Esophagus muscularis mucosa (tissue), 4 donors: ENCODE data around the gene SUSD6. TPM values are rescaled to one million over a fixed set of nuclear protein-coding genes. Genes with fewer than 3 reads are reported as not detected.

Experiments used
- DNase-seq: peaks from one replicate; pipeline ENCODE4 v3.0.0-alpha.2; 2017; ENCODE audit errors: extremely low spot score
- H3K27ac ChIP-seq, 4 donors: fragments of 200-600 bp; sonication (generic); replicated peaks in 1 of 4; 1 replicate in 3 of 4; 2 replicates in 1 of 4; pipeline ENCODE4 v1.5.1; 2016 to 2019; ENCODE audit warnings: mild to moderate bottlenecking in 1 of 4
- H3K27me3 ChIP-seq, 4 donors: fragments of 200-600 bp; sonication (generic); one replicate each; pipeline versions ENCODE4 v1.5.1 to v1.6.0; 2016 to 2019
- H3K36me3 ChIP-seq, 4 donors: fragments of 200-600 bp; sonication (generic); one replicate each; pipeline ENCODE4 v1.5.1; 2016 to 2019
- H3K4me1 ChIP-seq, 4 donors: fragments of 200-600 bp; sonication (generic); one replicate each; pipeline ENCODE4 v1.5.1; 2016 to 2019
- H3K4me3 ChIP-seq, 4 donors: fragments of 200-600 bp; sonication (generic); 1 replicate in 2 of 4; 2 replicates in 2 of 4; pipeline ENCODE4 v1.5.1; 2016 to 2019; ENCODE audit warnings: mild to moderate bottlenecking in 4 of 4, moderate library complexity in 1 of 4
- H3K9me3 ChIP-seq, 4 donors: fragments of 200-600 bp; sonication (generic); 1 replicate in 3 of 4; 2 replicates in 1 of 4; pipeline ENCODE4 v1.5.1; 2016 to 2019
- CTCF ChIP-seq, 3 experiments: fragments of 200-600 bp in 2 of 3; fragments of 450-650 bp in 1 of 3; sonication (generic) in 2 of 3; IDR thresholded peaks; one replicate each; pipeline ENCODE4 v1.5.1; 2017 to 2019; ENCODE audit warnings: antibody characterized with exemption in 3 of 3, mild to moderate bottlenecking in 2 of 3, moderate library complexity in 1 of 3
- EP300 ChIP-seq: sonication (generic); formaldehyde crosslinking; IDR thresholded peaks from one replicate; pipeline ENCODE4 v1.6.1; 2017; ENCODE audit warnings: antibody characterized with exemption
- POLR2A ChIP-seq: fragments of 450-650 bp; IDR thresholded peaks from one replicate; pipeline ENCODE4 v1.6.1; 2017; ENCODE audit warnings: antibody characterized with exemption, moderate library complexity, mild to moderate bottlenecking, low read depth
- POLR2AphosphoS5 ChIP-seq, 2 donors: sonication (generic); formaldehyde crosslinking; IDR thresholded peaks; one replicate each; pipeline ENCODE4 v1.6.1; 2017; ENCODE audit warnings: antibody characterized with exemption in 2 of 2
- WGBS: methylation state at CpG from one replicate; pipeline ENCODE4 v1.1.5; 2018; 5-methylcytosine and 5-hydroxymethylcytosine counted together
- intact Hi-C: fragments of 100-400 bp; cut with DNase I; formaldehyde crosslinking; loops from one replicate; pipeline ENCODE4 v1.15.1; 2023
- total RNA-seq, 4 donors: library from RNA; depleted of rRNA; stranded (reverse); fragments of >200 nt; gene quantifications; one replicate each; pipeline versions ENCODE4 v1.1.0 to v1.2.1, GENCODE V29; 2016

Gene SUSD6
- total RNA-seq, 4 donors from 2014 or later = 21.2 to 89.5 (median 43.5) TPM

GRCh38 chr14:69652942-69653684 is 41.7 kb downstream of the SUSD6 start:
- Histone ChIP-seq H3K36me3 (no peaks in the 10 kb centered on the region), H3K9me3 (no peaks in the 10 kb centered on the region), H3K27ac (peak overlapping the region; percentile 69 to 73 (median 72)), H3K4me1 (peaks cover 81 to 100% (median 93%) of the 10 kb centered on the region in 4 donors), H3K4me3 (no peak overlapping the region), H3K27me3 (no peaks in the 10 kb centered on the region)
- 77% methylated on average over 10 of the region's 10 CpGs for WGBS
- TF ChIP-seq POLR2AphosphoS5 (IDR thresholded peaks at IDR 0.05) (peak in 1 of 2 donors; percentile 9), POLR2A (no peak), EP300 (no peak), CTCF (IDR thresholded peaks at IDR 0.05) (no peak)
- intact Hi-C loops = no loop called here
- no peak for DNase-seq

- H3K4me1 ChIP-seq = peaks cover 80 to 100% (median 93%) of the 10 kb centered on the region in 4 donors
These were observed 42.7 kb downstream of the SUSD6 start for GRCh38 chr14:69654116-69654515.

GRCh38 chr14:69657950-69658355 is 46.6 kb downstream of the SUSD6 start:
- Histone ChIP-seq H3K27me3 (no peaks in the 10 kb centered on the region), H3K9me3 (no peaks in the 10 kb centered on the region), H3K27ac (peak overlapping the region; percentile 52 to 76 (median 64)), H3K4me1 (peaks cover 69 to 99% (median 87%) of the 10 kb centered on the region in 4 donors), H3K4me3 (peak overlapping the region in 1 of 4 donors; percentile 40), H3K36me3 (peaks cover 0 to 17% (median 8%) of the 10 kb centered on the region in 4 donors)
- intact Hi-C loops = loop anchor here (5.0 kb wide), 1 partner anchor 41 kb away; no protein-coding TSS in a partner anchor
- no peak for DNase-seq
- WGBS = 61% methylated on average over 8 of the region's 9 CpGs
- TF ChIP-seq POLR2AphosphoS5 (IDR thresholded peaks at IDR 0.05) = peak; percentile 33 to 50
- TF ChIP-seq EP300 = no peak

More at GRCh38 chr14:69654116-69654515, 42.7 kb downstream of the SUSD6 start:
- no peak overlapping the region for H3K4me3 ChIP-seq
- DNase-seq = no peak
- H3K9me3 ChIP-seq = no peaks in the 10 kb centered on the region
- intact Hi-C loops = no loop called here
- peaks cover 0 to 5% (median under 1%) of the 10 kb centered on the region in 4 donors for H3K36me3 ChIP-seq
- WGBS = 62% methylated on average over 3 of the region's 3 CpGs
- H3K27me3 ChIP-seq = no peaks in the 10 kb centered on the region
- TF ChIP-seq EP300 = no peak
- no peak for TF ChIP-seq POLR2AphosphoS5 (IDR thresholded peaks at IDR 0.05)
- no peak for TF ChIP-seq CTCF (IDR thresholded peaks at IDR 0.05)
- no peak for TF ChIP-seq POLR2A
- H3K27ac ChIP-seq = peak overlapping the region in 2 of 4 donors; percentile 69 to 73

- Histone ChIP-seq H3K36me3 (peaks cover 0 to 17% (median 8%) of the 10 kb centered on the region in 4 donors), H3K27me3 (no peaks in the 10 kb centered on the region), H3K27ac (peak overlapping the region; percentile 52 to 76 (median 64)), H3K9me3 (no peaks in the 10 kb centered on the region), H3K4me1 (peaks cover 69 to 99% (median 87%) of the 10 kb centered on the region in 4 donors), H3K4me3 (peak overlapping the region in 1 of 4 donors; percentile 40)
- intact Hi-C loops = loop anchor here (5.0 kb wide), 1 partner anchor 41 kb away; no protein-coding TSS in a partner anchor
- 60% methylated on average over 8 of the region's 8 CpGs for WGBS
- DNase-seq = no peak
- no peak for TF ChIP-seq POLR2A
- TF ChIP-seq POLR2AphosphoS5 (IDR thresholded peaks at IDR 0.05) = no peak
- TF ChIP-seq CTCF (IDR thresholded peaks at IDR 0.05) = no peak
- no peak for TF ChIP-seq EP300
These were observed 47.4 kb downstream of the SUSD6 start for GRCh38 chr14:69658664-69659261.
